Mucosa of stomach (tissue), 1 donor: ENCODE results near the gene CPS1.

Experiments
- H3K27me3 ChIP-seq: one replicate; pipeline ENCODE4 v1.7.0; 2013; ENCODE audit warnings: mild to moderate bottlenecking, low read length; ENCODE audit not compliant: control insufficient read depth, insufficient read depth
- H3K36me3 ChIP-seq: one replicate; pipeline ENCODE4 v1.7.0; 2013; ENCODE audit warnings: low read length; ENCODE audit not compliant: control insufficient read depth, insufficient read depth
- H3K4me1 ChIP-seq: one replicate; pipeline ENCODE4 v1.7.0; 2013; ENCODE audit warnings: mild to moderate bottlenecking, low read length; ENCODE audit not compliant: control insufficient read depth, insufficient read depth
- H3K4me3 ChIP-seq: one replicate; pipeline ENCODE4 v1.7.0; 2013; ENCODE audit warnings: low read length
- H3K9ac ChIP-seq: one replicate; pipeline ENCODE4 v1.7.0; 2013; ENCODE audit warnings: mild to moderate bottlenecking, low read length, moderate library complexity
- H3K9me3 ChIP-seq: one replicate; pipeline ENCODE4 v1.7.0; 2013; ENCODE audit warnings: mild to moderate bottlenecking, low read length, moderate library complexity; ENCODE audit not compliant: control insufficient read depth
- donor health status: Pancreatic carcinoma.

The CPS1 gene

DNA sequence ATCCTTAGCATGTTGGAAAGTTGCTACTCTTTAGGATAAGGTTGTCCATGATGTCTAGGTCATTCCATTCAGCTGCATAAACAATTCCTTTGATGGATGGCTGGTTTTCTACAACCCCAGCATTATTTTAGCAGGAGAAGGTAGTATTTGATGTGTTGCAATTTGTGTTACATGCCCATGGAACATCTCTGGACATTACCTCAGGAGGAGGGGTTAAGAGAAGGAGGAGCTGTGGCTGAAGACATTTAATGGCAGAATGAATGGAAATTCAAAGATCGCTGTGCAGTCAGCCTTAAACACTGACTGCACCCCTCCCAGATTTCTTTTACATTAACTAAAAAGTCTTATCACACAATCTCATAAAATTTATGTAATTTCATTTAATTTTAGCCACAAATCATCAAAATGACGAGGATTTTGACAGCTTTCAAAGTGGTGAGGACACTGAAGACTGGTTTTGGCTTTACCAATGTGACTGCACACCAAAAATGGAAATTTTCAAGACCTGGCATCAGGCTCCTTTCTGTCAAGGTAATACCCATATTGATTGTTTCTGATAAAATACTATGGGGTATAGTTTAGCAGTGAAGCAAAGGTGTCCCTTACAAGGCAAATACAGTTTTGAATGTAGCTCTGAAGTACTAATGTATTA lies at the start of gene CPS1:
Gene CPS1 (plus strand): TSS at position 271 of the 652 bp plus-strand sequence. CDS start 135 bp downstream, at position 406.
- Histone ChIP-seq H3K4me3 (no peak within 1 kb of the TSS), H3K9me3 (no peaks in the 10 kb centered on the region), H3K27me3 (no peaks in the 10 kb centered on the region), H3K4me1 (no peaks in the 10 kb centered on the region), H3K9ac (no peak within 1 kb of the TSS), H3K36me3 (no peaks in the 10 kb centered on the region)

DNA sequence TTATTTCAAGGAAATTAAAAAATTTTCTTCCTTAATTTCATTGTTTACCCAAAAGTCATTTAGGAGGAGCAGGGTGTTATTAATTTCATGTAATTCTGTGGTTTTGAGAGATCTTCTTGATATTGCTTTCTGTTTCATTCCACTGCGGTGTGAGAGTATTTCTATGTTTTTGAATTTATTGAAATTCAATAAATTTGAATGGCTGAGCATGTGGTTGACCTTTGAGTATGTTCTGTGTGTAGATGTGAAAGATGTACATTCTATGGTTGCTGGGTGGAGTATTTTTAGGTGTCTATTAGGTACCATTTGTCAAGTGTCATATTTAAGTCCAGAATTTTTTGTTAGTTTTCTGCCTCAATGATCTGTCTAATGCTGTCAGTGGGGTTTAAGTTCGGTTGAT lies 40.5 kb upstream of the CPS1 start:
- Histone ChIP-seq H3K9me3 (no peaks in the 10 kb centered on the region), H3K4me1 (no peaks in the 10 kb centered on the region), H3K9ac (no peak overlapping the region), H3K27me3 (no peaks in the 10 kb centered on the region), H3K36me3 (no peaks in the 10 kb centered on the region), H3K4me3 (no peak overlapping the region)

DNA sequence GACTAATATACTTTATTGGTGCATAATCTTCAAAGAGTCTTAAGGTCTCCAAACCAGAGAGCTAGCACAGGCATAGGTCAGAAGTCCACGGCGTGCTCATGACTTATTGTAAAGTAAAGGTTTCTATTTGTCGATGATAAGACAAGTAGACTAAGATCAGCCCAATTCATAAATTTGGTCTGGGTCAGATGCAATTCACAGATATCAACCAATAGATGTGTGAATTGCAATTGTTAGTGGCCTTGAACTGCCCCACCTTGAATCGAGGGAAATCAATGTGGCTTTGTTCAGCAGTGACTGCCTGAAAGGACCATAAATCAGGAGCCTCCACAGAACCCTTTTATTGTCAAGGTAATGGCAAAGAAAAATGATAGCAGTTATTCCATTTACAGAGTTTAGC lies 39.1 kb upstream of the CPS1 start:
- Histone ChIP-seq H3K4me1 (no peaks in the 10 kb centered on the region), H3K9ac (no peak overlapping the region), H3K4me3 (no peak overlapping the region), H3K36me3 (no peaks in the 10 kb centered on the region), H3K9me3 (no peaks in the 10 kb centered on the region), H3K27me3 (no peaks in the 10 kb centered on the region)

DNA sequence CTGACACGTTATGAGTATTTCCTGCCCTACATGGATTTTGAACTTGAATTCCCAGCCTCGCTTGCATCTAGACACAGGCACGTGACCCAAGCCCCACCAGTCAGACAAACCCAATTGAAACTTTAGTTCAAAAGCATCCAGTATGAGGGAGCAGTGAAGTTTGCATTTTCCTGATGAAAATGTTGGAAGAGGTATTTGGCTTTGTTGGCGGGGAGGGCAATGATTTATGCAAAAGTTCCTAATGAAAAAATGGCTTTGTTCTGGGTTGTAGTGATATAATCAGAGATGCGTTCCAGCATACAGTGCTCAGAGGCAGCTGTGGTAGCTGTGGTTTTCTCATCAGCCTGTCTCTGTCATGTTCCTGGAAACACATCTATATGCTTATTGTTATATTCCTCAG lies 36.8 kb upstream of the CPS1 start:
- H3K9me3 ChIP-seq: no peaks in the 10 kb centered on the region
- no peaks in the 10 kb centered on the region for H3K36me3 ChIP-seq
- H3K9ac ChIP-seq: no peak overlapping the region
- no peak overlapping the region for H3K4me3 ChIP-seq
- H3K4me1 ChIP-seq: no peaks in the 10 kb centered on the region
- H3K27me3 ChIP-seq: no peaks in the 10 kb centered on the region

DNA sequence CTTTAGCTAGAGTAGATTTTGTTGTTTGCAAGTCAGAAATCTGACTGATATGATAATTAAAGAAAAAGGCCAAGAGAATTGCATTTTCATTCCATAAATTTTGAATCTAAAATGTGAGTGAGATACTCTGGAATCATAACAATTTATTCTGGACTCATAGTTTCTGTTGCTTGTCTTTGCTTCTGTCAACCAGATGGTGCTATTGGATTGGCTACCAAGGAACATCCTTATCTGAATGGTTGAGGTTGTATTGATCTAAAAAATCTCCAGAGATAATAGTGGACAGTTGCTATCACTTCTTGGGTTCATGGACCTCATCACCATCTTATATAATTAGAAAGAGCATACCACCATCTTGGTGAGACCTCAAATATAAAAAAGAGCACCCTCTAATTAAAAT lies 34.0 kb upstream of the CPS1 start:
- no peaks in the 10 kb centered on the region for H3K4me1 ChIP-seq
- H3K9me3 ChIP-seq: no peaks in the 10 kb centered on the region
- no peaks in the 10 kb centered on the region for H3K27me3 ChIP-seq
- no peak overlapping the region for H3K9ac ChIP-seq
- no peaks in the 10 kb centered on the region for H3K36me3 ChIP-seq
- no peak overlapping the region for H3K4me3 ChIP-seq

DNA sequence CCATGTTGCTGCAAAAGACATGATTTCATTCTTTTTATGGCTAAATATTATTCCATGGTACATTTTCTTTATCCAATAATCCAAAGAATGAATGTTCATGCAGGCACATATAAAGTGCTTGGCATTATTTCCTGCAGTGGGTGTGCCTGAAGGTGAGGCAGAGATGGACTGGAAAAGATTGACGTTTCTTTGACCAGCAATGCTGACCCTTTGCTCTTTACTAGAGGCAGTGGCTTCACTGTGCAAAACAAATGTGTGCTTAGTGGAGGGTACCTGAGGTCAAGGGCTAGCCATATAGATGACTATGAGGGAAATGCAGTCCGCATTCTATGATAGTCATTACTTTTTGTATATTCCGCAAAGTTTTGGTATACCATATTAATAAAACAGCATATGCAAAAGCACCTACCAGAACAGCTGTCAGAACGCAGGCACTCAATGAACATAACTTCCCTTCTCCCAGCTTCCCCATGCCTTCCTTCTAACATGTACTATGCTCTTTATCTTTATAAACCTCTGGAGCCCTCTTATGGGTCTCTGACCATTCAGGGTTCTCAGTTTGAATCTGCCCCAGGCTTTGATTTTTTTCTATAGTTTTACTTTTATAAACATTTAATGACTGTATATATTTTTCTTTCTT lies 32.6 kb upstream of the CPS1 start:
- no peaks in the 10 kb centered on the region for H3K27me3 ChIP-seq
- H3K4me3 ChIP-seq: no peak overlapping the region
- no peaks in the 10 kb centered on the region for H3K36me3 ChIP-seq
- H3K9ac ChIP-seq: no peak overlapping the region
- H3K4me1 ChIP-seq: no peaks in the 10 kb centered on the region
- no peaks in the 10 kb centered on the region for H3K9me3 ChIP-seq

DNA sequence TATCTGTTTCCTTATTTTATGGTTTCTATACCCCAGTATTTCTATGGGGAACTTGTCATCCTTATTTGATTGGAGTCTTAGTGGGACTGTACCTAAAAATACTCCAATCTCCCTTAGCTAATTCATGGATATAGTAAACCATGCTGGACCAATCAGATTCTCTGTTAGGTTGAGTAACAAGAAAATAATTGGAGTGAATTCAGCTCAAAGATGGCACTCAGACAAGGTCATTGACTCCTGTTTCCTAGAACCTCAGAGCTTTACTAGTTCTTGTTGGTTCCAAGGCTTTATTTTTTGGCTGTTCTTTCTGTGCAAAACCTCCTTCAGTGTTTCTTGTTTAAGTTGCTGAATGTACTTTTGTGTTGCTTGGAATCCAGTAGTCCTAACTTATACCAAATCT lies 31.9 kb upstream of the CPS1 start:
- Histone ChIP-seq H3K9ac (no peak overlapping the region), H3K9me3 (no peaks in the 10 kb centered on the region), H3K4me1 (no peaks in the 10 kb centered on the region), H3K36me3 (no peaks in the 10 kb centered on the region), H3K4me3 (no peak overlapping the region), H3K27me3 (no peaks in the 10 kb centered on the region)

DNA sequence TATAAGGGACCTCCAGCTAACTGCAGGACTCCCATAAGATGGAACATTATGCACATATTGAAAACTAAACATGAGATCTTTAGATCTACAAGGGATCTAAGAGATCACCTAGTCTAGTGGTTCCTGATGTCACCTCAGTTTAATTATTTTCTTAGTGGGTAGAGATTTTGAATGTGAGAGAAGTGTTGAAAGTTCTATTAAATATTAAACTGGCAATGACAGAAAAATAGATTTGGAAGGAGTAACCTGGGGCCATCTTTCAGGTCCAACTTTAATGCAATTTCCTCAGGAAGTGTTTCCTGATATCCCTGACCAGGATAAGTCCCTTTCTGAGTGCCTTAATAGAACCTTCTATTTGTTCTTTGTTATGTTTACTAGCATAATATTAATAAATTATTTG lies 29.1 kb upstream of the CPS1 start:
- Histone ChIP-seq H3K9me3 (no peaks in the 10 kb centered on the region), H3K4me3 (no peak overlapping the region), H3K9ac (no peak overlapping the region), H3K27me3 (no peaks in the 10 kb centered on the region), H3K36me3 (no peaks in the 10 kb centered on the region), H3K4me1 (no peaks in the 10 kb centered on the region)

DNA sequence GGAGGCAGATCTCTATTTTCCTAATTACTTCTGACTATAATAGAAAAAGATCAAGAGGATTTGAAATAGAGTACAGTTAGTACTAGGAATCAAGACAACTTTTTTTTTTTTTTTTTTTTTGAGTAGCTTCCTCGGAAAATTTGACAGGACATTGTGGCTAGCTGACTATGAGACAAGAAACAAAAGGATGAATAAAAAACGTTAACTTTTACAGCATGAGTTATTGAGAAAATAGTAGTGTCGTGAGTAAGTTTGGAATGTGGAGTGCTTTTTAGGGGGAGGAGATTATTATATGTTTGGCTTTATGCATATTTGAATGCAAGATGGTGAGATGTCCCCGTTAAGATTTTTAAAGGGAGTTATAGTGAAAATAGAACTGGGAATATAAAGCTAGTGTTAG lies 27.7 kb upstream of the CPS1 start:
- Histone ChIP-seq H3K36me3 (no peaks in the 10 kb centered on the region), H3K4me3 (no peak overlapping the region), H3K4me1 (no peaks in the 10 kb centered on the region), H3K27me3 (no peaks in the 10 kb centered on the region), H3K9me3 (no peaks in the 10 kb centered on the region), H3K9ac (no peak overlapping the region)

DNA sequence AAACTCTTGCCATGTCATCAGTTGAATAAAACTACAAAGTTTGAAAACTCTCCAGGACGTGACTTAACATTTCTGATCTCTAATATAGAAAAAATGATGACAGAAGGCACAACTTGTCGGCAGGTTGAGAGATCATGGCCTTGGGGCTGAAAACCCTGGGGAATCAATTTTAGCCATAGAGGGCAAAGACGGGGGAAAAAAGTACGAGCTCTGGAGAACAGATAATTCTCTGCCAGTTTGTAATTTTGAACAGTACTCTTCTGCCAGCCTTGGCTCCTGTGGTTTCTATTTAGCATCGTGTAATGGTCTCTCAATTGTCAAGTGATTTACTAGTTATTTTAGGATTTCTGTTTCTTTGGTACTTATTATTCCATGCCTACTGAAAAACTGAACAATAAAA lies 25.3 kb upstream of the CPS1 start:
- Histone ChIP-seq H3K9me3 (no peaks in the 10 kb centered on the region), H3K9ac (no peak overlapping the region), H3K4me1 (no peaks in the 10 kb centered on the region), H3K4me3 (no peak overlapping the region), H3K27me3 (no peaks in the 10 kb centered on the region), H3K36me3 (no peaks in the 10 kb centered on the region)

DNA sequence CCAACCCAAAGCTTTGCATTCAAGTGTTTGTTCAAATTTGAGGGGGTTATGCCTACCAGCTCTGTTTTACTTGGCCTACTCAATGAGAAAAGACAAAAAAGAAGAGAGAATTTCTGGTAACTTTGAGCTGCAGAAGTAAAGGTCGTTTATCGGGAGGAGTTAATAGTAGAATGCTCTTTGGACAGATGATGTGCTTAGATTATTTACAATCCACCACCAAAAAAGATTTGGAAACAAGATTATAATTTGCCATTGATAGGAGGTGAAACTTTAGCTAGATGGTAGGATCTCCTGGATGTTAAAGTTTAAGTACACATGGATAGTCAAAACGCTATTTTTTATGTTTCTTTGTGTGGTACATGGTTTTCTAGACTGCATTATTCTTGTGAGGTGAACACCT lies 24.9 kb upstream of the CPS1 start:
- Histone ChIP-seq H3K4me3 (no peak overlapping the region), H3K9me3 (no peaks in the 10 kb centered on the region), H3K27me3 (no peaks in the 10 kb centered on the region), H3K4me1 (no peaks in the 10 kb centered on the region), H3K9ac (no peak overlapping the region), H3K36me3 (no peaks in the 10 kb centered on the region)

DNA sequence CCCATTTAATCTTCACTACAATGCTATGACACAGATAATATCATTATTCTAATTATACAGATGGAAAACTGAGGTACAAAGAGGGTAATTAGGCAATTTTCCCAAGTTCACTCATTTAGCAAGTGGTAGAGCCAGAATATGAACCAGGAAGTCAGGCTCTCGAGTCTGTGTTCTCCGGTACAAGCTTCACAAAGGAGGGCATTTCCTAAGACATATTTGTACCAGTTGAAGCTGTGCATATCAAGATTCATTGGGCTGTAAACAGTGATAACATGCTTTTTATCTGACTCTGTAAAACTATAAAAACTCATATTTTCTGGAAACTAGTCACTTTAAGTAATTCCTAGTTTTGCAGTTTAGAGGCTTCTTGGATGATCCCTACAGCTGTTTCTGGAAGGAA lies 23.0 kb upstream of the CPS1 start:
- H3K9ac ChIP-seq: no peak overlapping the region
- H3K4me3 ChIP-seq: no peak overlapping the region
- no peaks in the 10 kb centered on the region for H3K4me1 ChIP-seq
- no peaks in the 10 kb centered on the region for H3K27me3 ChIP-seq
- no peaks in the 10 kb centered on the region for H3K9me3 ChIP-seq
- H3K36me3 ChIP-seq: no peaks in the 10 kb centered on the region

DNA sequence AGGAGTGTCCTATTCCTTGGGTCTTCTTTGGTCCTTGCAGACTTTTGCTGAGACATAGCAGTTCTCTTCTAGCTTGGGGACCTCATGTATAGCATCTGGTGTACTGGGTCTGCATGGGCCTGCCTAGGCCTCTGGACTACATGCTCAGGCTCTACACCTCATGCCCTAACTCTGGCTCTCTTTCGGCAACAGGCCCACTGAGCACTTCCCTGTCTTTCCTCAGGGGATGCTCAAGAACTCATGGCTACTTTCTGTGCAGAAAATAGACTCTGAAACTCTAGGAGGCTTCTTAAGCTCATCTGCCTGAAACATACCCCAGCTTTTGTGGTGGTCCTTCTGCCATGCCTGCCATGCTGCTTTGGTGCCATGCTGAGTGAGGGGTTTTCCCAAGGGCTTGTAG lies 21.5 kb upstream of the CPS1 start:
- Histone ChIP-seq H3K9me3 (no peaks in the 10 kb centered on the region), H3K36me3 (no peaks in the 10 kb centered on the region), H3K9ac (no peak overlapping the region), H3K27me3 (no peaks in the 10 kb centered on the region), H3K4me3 (no peak overlapping the region), H3K4me1 (no peaks in the 10 kb centered on the region)
